NCI-H2029 treated with DMSO at 0.1 percent for 48 hours (cell line): ENCODE data around the gene LBH.

Source experiments
- DNase-seq: peaks from one replicate; lab custom pipeline; 2025; lab: John Stamatoyannopoulos, UW

Gene LBH

DNA sequence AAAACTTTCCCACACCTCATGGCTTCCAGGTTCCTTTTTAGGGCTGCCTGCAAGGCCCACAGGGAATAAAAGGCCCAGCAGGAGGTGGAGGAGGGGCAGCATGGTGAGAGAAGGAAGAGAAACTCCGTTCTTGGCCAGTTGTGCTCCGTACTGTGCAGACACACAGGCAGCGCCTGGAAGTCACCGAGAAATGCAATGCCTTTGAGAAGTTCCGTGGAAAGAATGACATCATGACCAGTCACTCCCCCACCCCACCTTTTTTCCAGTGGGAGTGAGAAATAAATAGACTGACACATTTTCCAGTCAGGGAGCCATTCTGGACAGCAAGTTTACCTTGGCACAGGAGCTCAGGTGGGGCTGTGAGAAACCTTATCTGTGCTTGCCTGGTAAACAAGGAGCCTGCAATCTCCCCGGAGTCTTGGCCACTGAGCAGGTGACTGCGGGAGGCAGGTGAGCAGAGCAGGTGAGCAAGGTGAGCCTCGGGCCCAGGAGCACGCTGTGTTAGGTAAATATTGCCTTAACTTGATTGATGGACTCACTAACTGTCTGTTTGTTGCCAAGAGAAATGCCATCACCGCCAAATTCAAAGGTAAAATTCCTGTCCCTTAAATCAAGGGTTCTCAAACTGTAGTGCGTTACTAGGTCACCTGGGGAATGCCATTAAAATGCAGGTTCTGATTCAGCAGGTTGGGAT lies 13.5 kb upstream of the LBH start:
- peak; percentile 93 for DNase-seq

DNA sequence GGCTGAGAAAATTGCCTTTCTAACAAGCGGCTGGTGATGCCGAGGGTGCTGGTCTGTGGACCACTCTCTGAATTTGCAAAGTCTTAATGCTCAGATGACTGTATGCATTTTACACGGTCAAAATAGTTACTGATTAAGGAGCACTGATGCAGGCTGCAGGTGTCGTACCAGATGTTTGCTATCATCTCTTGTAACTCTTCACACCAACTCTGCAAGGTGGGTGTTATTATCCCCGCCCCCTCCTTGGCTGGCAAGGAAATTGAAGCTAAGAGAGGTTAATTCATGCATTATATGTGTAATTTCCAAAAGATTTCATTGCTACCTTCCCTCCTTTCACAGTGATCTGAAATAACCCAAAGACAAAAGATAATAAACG lies 13.0 kb upstream of the LBH start:
- DNase-seq, result no peak

DNA sequence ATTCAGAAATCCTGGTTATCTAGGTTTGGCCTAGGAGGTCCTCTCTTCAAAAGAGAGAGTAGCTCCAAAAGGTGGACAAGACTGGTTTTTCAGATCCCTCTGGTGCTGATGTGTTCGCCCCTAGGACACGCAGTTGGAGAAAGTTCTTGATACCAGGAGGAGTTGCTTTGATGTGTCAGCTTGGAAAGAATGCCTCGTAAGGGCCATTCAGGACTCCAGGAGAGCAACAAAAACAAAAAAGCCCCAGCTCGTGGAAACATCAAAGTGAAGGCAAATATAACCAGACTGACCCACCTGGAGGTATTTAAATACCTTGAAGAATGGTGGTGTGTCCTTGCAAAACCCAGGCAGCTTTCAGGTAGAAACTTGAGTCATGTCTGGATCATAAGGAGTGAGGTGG lies 12.5 kb upstream of the LBH start:
- DNase-seq, result no peak

- no peak for DNase-seq
Observed at GRCh38 chr2:30219886-30220875, 11.2 kb upstream of the LBH start.

DNA sequence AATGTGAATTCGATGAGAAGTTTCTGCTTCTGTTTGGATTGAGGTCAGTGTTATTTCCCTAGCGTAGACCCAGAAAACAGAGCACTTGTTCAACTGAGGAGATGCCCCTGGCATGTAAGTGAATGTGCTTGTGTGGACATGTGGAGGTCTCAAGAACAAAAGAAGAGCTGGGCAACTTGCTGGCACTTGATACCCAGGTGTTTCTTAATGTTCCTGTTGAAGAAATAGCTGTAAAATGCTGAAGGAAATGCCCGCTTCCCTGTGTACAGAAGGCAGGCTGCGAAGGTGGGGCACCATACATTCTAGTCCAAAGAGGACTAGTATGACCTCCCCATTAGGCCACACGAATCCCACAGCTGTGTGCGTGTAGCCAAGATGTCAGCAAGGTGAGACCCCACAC lies 9.8 kb upstream of the LBH start:
- no peak for DNase-seq

GRCh38 chr2:30222031-30222430 lies 9.3 kb upstream of the LBH start:
- no peak for DNase-seq

DNA sequence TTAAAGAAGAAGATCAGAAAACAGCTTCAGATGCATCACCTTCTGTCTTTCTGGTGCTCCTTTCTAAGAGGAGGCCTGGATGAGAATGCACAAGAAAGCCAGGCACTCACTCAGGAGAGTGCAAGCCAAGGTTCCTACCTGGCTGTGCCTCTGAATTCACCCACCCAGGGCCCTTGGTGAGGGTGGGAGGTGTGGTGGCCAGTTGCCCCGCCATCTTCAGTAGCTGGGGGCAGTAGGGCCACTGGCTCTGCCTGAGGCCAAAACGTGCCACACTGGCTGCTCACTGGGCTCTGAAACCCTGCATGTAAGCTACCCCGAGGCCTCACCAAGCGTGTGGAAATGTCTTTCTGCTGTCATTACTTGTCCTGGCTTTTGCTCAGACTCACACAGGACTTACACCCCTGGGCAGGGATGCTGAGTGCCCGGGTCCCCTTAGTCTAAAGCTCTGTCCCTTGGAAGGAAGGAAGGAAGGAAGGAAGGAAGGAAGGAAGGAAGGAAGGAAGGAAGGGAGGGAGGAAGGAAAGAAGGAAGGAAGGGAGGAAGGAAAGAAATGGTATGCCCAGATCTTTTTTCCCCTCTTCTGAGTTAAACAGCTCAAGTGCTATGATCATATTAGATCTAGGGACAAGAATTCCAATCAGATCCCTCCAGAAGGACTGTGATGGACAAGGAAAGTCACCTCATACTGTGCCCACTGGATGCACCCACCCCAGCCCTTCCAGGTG lies 8.5 kb upstream of the LBH start:
- DNase-seq, result no peak

DNA sequence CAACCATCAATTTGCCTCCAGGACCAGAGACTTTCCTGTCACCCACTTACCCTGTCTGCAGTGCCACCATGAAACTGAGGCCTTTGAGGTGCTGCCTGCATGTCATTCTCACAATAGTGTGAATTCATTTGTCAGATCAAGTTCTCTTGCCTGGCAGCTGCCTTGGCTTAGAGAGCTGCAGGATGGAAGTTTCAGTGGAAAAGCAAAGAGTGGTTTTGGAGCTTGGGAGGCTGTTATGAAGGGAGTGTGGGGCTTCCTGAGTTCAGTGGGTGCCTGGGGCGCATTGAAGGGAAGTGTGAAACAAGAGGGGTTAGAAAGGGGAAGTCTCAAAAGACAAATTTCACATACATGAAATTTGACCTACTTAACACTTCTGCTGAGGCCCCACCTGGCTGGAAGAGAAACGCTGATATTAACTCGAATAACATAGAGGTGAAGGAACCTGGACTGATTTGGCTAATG lies 7.9 kb upstream of the LBH start:
- no peak for DNase-seq

GRCh38 chr2:30224151-30224550 lies 7.2 kb upstream of the LBH start:
- DNase-seq, result no peak

DNA sequence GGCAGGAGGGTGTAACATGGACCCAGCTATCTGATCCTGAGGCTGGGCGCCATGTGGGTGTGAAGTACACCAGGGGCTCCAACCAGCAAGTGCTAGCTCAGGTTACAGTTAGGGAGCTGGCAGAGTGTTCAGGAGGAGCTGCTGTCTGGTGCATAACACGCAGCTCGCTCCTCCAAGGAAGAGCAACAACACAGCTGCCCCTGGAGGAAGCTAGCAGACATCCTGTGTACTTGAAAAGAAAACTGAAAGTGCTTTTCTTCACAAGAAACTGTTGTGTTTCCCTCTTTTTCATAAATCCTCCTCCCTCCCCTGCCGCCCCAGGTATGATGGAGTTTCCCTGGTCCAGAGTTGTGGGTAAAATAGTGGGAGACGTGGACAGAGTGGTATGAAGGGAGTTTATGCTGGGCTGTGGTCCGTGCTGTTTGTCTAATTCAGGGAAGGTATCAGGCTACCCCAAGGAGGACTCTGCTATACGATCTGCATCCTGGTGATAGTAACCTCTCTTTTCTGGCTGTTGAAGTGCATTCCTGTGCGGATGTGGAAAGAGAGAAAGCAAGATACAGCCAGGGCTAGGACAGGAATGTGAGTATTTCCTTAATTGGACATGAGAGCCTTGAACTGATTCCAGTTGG lies 6.1 kb upstream of the LBH start:
- DNase-seq, result peak; percentile 65

DNA sequence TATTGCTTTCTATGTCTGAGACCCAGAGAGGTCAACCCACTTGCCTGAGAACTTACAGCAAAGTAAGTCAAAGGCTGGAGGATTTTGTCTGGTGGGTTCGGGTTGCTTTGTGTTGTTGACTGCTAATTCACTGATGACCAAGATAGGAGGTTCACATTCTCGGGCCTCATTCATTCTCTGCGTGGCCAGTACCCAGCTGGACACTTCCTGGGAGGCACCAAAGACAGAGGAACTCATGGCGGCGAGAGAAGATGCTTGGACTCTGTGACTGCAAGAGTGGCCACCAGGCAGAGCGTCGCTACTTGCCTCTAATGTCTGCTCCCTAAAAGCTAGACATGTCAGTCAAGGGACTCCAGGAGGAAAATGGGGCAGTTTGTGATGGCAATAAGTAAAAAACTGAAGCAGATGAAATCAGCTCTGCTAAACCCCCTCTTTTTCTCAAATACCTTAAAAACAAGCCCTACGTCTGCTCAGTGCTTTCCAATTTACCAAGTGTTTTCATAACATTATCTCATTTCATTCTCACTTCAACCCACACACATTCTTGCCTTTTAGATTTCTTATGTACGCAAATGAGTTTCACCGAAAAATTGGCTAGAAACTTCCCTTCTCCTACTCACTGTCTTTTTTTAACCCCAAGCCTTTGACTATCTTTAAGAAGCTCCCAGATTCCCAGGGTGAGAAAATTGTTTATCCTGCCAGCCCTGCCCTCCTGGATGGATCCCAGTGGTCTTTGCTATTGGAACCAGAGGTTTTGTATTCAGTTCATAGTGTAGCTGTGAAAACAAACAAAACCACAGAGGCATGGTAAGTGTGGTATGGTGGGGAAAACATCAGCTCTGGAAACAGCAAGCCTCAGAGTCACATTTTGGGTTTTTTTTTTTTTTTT lies 4.9 kb upstream of the LBH start:
- DNase-seq, result no peak

- no peak for DNase-seq
Observed at GRCh38 chr2:30229596-30229995, 1.7 kb upstream of the LBH start.

- DNase-seq, result no peak
Observed at GRCh38 chr2:30230497-30231211, 680 bp upstream of the LBH start.

GRCh38 chr2:30231996-30232800 lies 864 bp downstream of the LBH start:
- DNase-seq, result peak; percentile 1

DNA sequence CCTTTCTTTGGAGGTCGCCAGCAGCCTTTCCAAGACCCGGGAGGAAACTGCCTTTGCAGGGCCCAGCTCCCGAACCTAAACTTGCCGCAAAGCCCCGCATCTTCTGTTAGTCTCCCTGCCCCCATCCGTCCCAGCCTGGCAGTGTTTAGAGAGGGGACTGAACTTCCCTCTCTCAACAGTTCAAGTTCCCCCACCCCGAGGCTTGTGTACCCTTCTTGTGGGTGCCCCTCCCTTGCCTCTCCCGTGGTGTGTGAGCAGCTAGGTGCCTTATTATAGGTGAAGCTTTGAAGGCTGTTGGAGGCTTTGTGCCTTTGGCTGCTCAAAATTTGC lies 1.4 kb downstream of the LBH start:
- no peak for DNase-seq

GRCh38 chr2:30233271-30234009 lies 2.1 kb downstream of the LBH start:
- no peak for DNase-seq

- DNase-seq, result peak; percentile 3
Observed at GRCh38 chr2:30234180-30234971, 3.0 kb downstream of the LBH start.

DNA sequence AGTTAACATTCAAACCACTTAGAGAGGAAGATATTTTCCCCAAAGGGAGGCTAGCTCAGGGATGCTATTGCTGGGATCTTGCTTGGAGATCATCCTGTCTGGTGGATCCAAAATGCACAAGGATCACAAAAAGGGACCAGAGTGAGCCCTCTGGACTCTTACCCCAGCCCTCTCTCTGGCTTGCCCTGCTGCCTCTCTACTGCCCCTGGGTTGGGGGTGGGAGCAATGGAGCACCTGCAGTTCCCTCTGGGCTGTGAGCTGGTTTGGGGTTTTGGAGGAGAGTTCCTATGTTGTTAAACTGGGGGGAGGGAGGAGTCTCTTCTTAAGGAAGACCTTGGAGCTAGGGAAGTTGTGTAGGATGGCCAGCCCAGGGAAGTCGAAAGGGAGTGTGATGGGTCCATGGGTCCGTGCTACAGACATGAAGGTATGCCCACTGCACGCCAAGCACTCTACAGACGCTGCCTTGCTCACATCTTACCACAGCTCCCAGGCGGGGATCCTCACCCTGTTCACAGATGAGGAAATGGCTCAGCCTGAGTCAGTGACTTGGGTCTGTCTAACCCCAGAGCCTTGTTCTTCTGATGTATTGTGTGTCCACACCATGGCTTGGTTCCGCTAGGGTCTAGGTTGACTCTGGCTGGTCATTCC lies 3.8 kb downstream of the LBH start:
- DNase-seq, result no peak
